OCI-LY1 (cell line): ENCODE results near the gene CEP85L.

Experiments used
- H2AFZ ChIP-seq: fragments of 200-600 bp; sonication (generic), shearing (Covaris generic); 2 replicates; pipeline ENCODE4 v1.6.0; 2014; ENCODE audit warnings: antibody characterized with exemption, mild to moderate bottlenecking, low read length
- H3F3A ChIP-seq: fragments of 200-600 bp; sonication (generic), shearing (Covaris generic); 2 replicates; pipeline ENCODE4 v1.6.0; 2014; ENCODE audit warnings: mild to moderate bottlenecking, antibody characterized with exemption, low read length, moderate library complexity; ENCODE audit not compliant: insufficient read depth
- H3K27ac ChIP-seq: fragments of 200-600 bp; sonication (generic); 2 replicates; pipeline ENCODE4 v1.5.1; 2014; ENCODE audit warnings: low read length, mixed run types, mild to moderate bottlenecking, low read depth; ENCODE audit not compliant: poor library complexity, severe bottlenecking
- H3K27me3 ChIP-seq: fragments of 200-600 bp; sonication (generic); 2 replicates; pipeline ENCODE4 v1.6.0; 2014; ENCODE audit warnings: antibody characterized with exemption, mild to moderate bottlenecking, low read length, moderate library complexity; ENCODE audit not compliant: insufficient read depth
- H3K36me3 ChIP-seq: fragments of 200-600 bp; sonication (generic); 2 replicates; pipeline ENCODE4 v1.6.1; 2014; ENCODE audit warnings: mild to moderate bottlenecking, antibody characterized with exemption, low read length, moderate library complexity, mixed read lengths; ENCODE audit not compliant: insufficient read depth
- H3K4me1 ChIP-seq: fragments of 200-600 bp; sonication (generic); 2 replicates; pipeline ENCODE4 v1.5.1; 2014; ENCODE audit warnings: mild to moderate bottlenecking, low read length, moderate library complexity; ENCODE audit not compliant: insufficient read depth, severe bottlenecking
- H3K4me2 ChIP-seq: fragments of 200-600 bp; sonication (generic), shearing (Covaris generic); 2 replicates; pipeline ENCODE4 v1.6.1; 2014; ENCODE audit warnings: low read length
- H3K4me3 ChIP-seq: fragments of 200-600 bp; sonication (generic); 2 replicates; pipeline ENCODE4 v1.5.1; 2014; ENCODE audit warnings: low read length, low read depth, mild to moderate bottlenecking, mixed read lengths; ENCODE audit not compliant: poor library complexity, severe bottlenecking
- H3K79me2 ChIP-seq: fragments of 200-600 bp; shearing (Covaris generic); 2 replicates; pipeline ENCODE4 v1.6.1; 2016; ENCODE audit warnings: mixed run types, low read length, mixed read lengths; ENCODE audit not compliant: insufficient read depth
- H3K9ac ChIP-seq: fragments of 200-600 bp; sonication (generic), shearing (Covaris generic); 2 replicates; pipeline ENCODE4 v1.6.1; 2014; ENCODE audit warnings: mild to moderate bottlenecking, low read length, mixed read lengths
- H3K9me2 ChIP-seq: fragments of 200-600 bp; sonication (generic), shearing (Covaris generic); 2 replicates; pipeline ENCODE4 v1.6.1; 2014; ENCODE audit warnings: low read depth, mild to moderate bottlenecking, low read length, mixed read lengths
- H3K9me3 ChIP-seq: fragments of 200-600 bp; shearing (Covaris generic); 2 replicates; pipeline ENCODE4 v1.6.1; 2014; ENCODE audit warnings: low read length, mixed read lengths
- H4K20me1 ChIP-seq: fragments of 200-600 bp; sonication (generic), shearing (Covaris generic); 2 replicates; pipeline ENCODE4 v1.6.0; 2016; ENCODE audit warnings: mild to moderate bottlenecking, low read length; ENCODE audit not compliant: insufficient read depth
- EZH2 ChIP-seq: fragments of 200-600 bp; sonication (generic), shearing (Covaris generic); IDR thresholded peaks from 2 replicates; pipeline ENCODE4 v1.8.0; 2017; ENCODE audit warnings: borderline replicate concordance, mixed run types, mild to moderate bottlenecking, antibody characterized with exemption, low read length, moderate library complexity, mixed read lengths
- TF ChIP-seq, protein P1 (sequence below): fragments of 200-600 bp; sonication (generic), shearing (Covaris generic); IDR thresholded peaks from 2 replicates; pipeline ENCODE4 v1.5.1; 2017; ENCODE audit warnings: mild to moderate bottlenecking, antibody characterized with exemption, low read length, moderate library complexity, mixed read lengths

Gene CEP85L

DNA sequence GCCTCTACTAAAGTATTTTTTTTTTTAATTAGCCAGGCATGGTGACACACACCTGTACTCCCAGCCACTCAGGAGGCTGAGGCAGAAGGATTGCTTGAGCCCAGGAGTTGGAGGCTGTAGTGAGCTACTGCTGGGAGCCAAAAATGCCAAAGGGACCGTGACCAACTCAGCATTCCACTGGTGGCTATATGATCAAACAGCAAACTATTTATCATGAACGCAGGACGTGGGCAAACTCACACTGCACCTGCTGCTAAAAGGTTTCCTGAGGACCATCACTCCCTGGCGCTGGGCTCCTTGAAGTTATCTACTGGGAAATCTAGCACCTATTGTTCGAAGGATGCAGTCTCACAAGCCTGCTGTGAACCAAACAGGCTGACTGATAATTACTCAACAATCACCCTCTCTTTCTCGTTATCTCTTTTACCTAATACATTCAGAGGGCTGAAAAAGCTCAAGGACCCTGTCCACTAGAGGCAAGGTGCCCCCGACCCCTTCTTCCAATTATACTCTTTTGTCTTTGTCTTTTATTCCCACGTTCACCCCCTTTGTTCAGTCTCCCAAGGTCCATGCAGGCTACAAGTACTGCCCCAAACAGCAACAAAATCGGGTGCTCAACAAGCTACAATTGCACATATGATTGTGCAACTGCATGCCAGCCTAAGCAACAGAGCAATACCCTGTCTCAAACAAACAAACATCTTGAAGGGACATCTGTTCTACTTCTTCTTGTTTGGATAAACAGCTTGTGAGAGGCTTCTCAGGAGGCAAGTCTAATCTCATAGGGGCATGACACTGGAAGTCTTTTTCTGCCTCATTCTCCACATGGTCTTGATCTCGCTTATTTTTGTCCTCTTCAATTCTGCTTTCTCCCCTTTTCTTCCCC lies 151.0 kb downstream of the CEP85L start:
- H3K4me1 ChIP-seq, result no peaks in the 10 kb centered on the region
- TF ChIP-seq, protein P1, sequence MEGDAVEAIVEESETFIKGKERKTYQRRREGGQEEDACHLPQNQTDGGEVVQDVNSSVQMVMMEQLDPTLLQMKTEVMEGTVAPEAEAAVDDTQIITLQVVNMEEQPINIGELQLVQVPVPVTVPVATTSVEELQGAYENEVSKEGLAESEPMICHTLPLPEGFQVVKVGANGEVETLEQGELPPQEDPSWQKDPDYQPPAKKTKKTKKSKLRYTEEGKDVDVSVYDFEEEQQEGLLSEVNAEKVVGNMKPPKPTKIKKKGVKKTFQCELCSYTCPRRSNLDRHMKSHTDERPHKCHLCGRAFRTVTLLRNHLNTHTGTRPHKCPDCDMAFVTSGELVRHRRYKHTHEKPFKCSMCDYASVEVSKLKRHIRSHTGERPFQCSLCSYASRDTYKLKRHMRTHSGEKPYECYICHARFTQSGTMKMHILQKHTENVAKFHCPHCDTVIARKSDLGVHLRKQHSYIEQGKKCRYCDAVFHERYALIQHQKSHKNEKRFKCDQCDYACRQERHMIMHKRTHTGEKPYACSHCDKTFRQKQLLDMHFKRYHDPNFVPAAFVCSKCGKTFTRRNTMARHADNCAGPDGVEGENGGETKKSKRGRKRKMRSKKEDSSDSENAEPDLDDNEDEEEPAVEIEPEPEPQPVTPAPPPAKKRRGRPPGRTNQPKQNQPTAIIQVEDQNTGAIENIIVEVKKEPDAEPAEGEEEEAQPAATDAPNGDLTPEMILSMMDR, result no peak
- TF ChIP-seq EZH2, result no peak
- H3F3A ChIP-seq, result no peaks in the 10 kb centered on the region

DNA sequence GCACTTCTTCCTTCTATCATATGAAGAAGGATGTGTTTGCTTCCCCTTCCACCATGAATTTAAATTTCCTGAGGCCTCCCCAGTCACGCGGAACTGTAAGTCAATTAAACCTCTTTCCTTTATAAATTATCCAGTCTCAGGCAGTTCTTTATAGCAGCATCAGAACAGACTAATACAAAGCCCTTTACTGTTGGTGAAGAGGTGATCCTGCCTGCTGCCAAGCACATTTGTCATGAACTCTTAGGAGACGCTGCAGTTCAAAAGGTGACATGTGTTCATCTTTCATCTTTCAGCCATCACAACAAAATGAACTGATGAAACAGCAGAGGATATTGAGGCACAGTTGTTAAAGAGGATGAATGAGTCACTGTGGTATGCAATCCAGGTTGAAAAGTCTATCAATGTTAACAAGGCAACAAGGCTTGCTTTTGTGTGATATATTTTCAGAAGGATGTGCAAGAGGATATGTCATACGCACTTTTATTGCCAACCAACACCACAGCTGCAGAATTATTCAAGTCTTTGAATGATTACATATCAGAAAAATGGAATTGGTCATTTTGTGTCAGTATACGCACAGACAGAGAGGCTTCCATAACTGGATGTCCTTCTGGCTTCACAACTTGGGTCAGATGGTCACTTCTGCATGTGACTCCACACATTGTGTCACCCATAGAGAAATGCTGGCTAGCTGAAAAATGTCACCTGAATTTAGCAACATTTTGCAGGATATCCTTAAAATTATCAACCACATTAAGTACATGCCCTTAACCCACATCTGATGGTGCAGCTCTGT lies 155.7 kb downstream of the CEP85L start:
- Histone ChIP-seq H2AFZ (no peak overlapping the region), H3K9ac (no peak overlapping the region), H3K9me3 (no peaks in the 10 kb centered on the region), H3K27me3 (no peaks in the 10 kb centered on the region), H4K20me1 (no peaks in the 10 kb centered on the region), H3K4me3 (no peak overlapping the region), H3K4me1 (no peaks in the 10 kb centered on the region), H3K27ac (no peak overlapping the region), H3F3A (no peaks in the 10 kb centered on the region), H3K9me2 (no peaks in the 10 kb centered on the region), H3K36me3 (no peaks in the 10 kb centered on the region), H3K4me2 (no peak overlapping the region), H3K79me2 (no peaks in the 10 kb centered on the region)
- TF ChIP-seq EZH2, result no peak
- TF ChIP-seq, protein P1, result no peak

More for the DNA sequence above, 151.0 kb downstream of the CEP85L start:
- Histone ChIP-seq H3K4me3 (no peak overlapping the region), H3K9ac (no peak overlapping the region), H3K36me3 (no peaks in the 10 kb centered on the region), H3K4me2 (no peak overlapping the region), H4K20me1 (no peaks in the 10 kb centered on the region), H3K79me2 (no peaks in the 10 kb centered on the region), H3K27me3 (no peaks in the 10 kb centered on the region), H3K9me2 (no peaks in the 10 kb centered on the region), H2AFZ (no peak overlapping the region), H3K27ac (no peak overlapping the region), H3K9me3 (no peaks in the 10 kb centered on the region)

GRCh38 chr6:118494091-118494490 lies 157.3 kb downstream of the CEP85L start:
- Histone ChIP-seq H3K27me3 (no peaks in the 10 kb centered on the region), H2AFZ (no peak overlapping the region), H3K9ac (no peak overlapping the region), H3K4me3 (no peak overlapping the region), H3K27ac (no peak overlapping the region), H3K4me1 (no peaks in the 10 kb centered on the region), H3K4me2 (no peak overlapping the region), H4K20me1 (no peaks in the 10 kb centered on the region), H3K9me2 (no peaks in the 10 kb centered on the region), H3F3A (no peaks in the 10 kb centered on the region), H3K36me3 (peaks cover 2% of the 10 kb centered on the region; the same call in 1 of the 2 replicates), H3K9me3 (0 out of 2 replicates have a peak, but pooled peaks cover 5% of the 10 kb centered on the region), H3K79me2 (no peaks in the 10 kb centered on the region)
- TF ChIP-seq, protein P1, result no peak
- no peak for TF ChIP-seq EZH2
